Measurements from ENCODE around the gene IL13RA1.
"Not testable (repeated sequence)": the region's sequence is repeated elsewhere in the genome, so short reads cannot be mapped to it uniquely, and the experiment has no call there.

IL13RA1 gene

DNA sequence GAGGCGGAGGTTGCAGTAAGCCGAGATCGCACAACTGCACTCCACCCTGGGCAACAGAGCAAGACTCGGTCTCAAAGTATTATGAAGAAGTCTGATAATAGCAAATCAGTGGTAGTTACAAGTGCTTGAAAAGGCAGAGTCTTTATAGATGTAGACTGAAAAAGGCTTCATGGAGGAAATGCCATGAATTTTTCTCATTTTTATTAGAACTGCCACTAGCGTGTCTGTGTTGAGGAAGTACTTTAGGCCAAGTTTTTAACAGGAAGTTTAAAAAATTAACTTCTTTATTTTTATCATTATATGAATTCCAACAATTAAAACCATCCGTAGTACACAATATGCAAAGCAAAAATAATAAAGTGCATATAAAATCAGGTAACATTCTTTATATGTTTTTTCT, 32.8 kb upstream of the IL13RA1 start:
- TF ChIP-seq, protein P1, sequence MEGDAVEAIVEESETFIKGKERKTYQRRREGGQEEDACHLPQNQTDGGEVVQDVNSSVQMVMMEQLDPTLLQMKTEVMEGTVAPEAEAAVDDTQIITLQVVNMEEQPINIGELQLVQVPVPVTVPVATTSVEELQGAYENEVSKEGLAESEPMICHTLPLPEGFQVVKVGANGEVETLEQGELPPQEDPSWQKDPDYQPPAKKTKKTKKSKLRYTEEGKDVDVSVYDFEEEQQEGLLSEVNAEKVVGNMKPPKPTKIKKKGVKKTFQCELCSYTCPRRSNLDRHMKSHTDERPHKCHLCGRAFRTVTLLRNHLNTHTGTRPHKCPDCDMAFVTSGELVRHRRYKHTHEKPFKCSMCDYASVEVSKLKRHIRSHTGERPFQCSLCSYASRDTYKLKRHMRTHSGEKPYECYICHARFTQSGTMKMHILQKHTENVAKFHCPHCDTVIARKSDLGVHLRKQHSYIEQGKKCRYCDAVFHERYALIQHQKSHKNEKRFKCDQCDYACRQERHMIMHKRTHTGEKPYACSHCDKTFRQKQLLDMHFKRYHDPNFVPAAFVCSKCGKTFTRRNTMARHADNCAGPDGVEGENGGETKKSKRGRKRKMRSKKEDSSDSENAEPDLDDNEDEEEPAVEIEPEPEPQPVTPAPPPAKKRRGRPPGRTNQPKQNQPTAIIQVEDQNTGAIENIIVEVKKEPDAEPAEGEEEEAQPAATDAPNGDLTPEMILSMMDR (IDR thresholded peaks at IDR 0.05; ENCODE audit: insufficient read depth, low read depth, low read length, missing control alignments) = no peak
- no peak for DNase-seq (ENCODE audit: low read depth)

GRCh38 chrX:118698516-118699170, 28.8 kb upstream of the IL13RA1 start:
- no peak for DNase-seq (ENCODE audit: low read depth)
- no peak overlapping the region for H3K4me3 ChIP-seq (ENCODE audit: low read depth, low read length)
- TF ChIP-seq, protein P1 (IDR thresholded peaks at IDR 0.05; ENCODE audit: insufficient read depth, low read depth, low read length, missing control alignments) = no peak

More for the DNA sequence above, 32.8 kb upstream of the IL13RA1 start:
- no peak overlapping the region for H3K4me3 ChIP-seq (ENCODE audit: low read depth, low read length)

DNA sequence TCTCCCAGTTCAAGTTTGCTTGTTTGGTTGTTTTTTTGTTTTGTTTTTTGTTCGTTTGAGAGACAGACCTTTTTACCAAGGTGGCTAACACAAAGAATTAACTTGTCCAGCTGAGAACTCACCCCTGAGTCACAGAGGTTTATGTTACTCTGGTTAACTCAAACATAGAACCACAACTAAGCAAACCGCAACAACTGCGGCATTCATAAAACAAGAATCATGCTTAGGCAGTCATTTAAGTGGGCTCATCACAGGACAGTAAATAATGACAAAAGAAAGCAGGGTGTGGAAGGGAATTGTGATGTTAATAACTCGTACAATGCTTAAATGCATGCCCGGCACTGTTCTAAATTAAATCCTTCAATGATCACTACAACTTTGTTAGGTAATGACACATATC, 24.7 kb upstream of the IL13RA1 start:
- TF ChIP-seq, protein P1 (IDR thresholded peaks at IDR 0.05; ENCODE audit: insufficient read depth, low read depth, low read length, missing control alignments) = no peak
- H3K4me3 ChIP-seq (ENCODE audit: low read depth, low read length) = no peak overlapping the region
- no peak for DNase-seq (ENCODE audit: low read depth)

GRCh38 chrX:118706681-118707080, 20.7 kb upstream of the IL13RA1 start:
- TF ChIP-seq, protein P1 (IDR thresholded peaks at IDR 0.05; ENCODE audit: insufficient read depth, low read depth, low read length, missing control alignments) = no peak
- H3K4me3 ChIP-seq (ENCODE audit: low read depth, low read length) = no peak overlapping the region
- no peak for DNase-seq (ENCODE audit: low read depth)

DNA sequence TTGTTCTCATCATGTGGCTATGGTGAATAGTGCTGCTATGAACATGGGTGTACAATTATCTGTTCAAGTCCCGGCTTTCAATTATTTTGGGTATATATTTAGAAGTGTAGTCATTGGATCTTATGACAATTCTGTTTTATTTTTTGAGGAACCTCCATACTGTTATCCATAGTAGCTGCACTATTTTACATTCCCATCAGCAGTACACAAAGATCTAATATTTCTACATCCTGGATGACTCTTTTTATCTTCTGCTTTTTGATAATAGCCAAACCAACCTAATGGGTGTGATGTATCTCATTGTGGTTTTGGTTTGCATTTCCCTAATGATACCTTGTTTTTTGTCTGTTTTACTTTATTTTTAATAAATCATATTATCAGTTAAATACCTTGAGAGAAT, 12.9 kb upstream of the IL13RA1 start:
- TF ChIP-seq, protein P1 (IDR thresholded peaks at IDR 0.05; ENCODE audit: insufficient read depth, low read depth, low read length, missing control alignments) = no peak
- no peak overlapping the region for H3K4me3 ChIP-seq (ENCODE audit: low read depth, low read length)
- DNase-seq (ENCODE audit: low read depth) = no peak

DNA sequence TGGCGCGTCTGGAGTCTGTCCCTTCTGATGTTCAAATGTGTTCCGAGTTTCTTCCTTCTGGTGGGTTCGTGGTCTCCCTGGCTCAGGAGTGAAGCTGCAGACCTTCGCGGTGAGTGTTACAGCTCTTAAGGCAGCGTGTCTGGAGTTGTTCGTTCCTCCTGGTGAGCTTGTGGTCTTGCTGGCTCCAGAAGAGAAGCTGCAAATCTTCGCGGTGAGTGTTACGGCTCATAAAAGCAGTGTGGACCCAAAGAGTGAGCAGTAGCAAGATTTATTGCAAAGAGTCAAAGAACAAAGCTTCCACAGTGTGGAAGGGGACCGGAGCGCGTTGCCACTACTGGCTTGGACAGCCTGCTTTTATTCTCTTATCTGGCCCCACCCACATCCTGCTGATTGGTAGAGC, 11.5 kb upstream of the IL13RA1 start:
- not testable (repeated sequence) for H3K4me3 ChIP-seq (ENCODE audit: low read depth, low read length); DNase-seq (ENCODE audit: low read depth)

GRCh38 chrX:118716833-118717232, 10.6 kb upstream of the IL13RA1 start:
- not testable (repeated sequence) for DNase-seq (ENCODE audit: low read depth); H3K4me3 ChIP-seq (ENCODE audit: low read depth, low read length)

DNA sequence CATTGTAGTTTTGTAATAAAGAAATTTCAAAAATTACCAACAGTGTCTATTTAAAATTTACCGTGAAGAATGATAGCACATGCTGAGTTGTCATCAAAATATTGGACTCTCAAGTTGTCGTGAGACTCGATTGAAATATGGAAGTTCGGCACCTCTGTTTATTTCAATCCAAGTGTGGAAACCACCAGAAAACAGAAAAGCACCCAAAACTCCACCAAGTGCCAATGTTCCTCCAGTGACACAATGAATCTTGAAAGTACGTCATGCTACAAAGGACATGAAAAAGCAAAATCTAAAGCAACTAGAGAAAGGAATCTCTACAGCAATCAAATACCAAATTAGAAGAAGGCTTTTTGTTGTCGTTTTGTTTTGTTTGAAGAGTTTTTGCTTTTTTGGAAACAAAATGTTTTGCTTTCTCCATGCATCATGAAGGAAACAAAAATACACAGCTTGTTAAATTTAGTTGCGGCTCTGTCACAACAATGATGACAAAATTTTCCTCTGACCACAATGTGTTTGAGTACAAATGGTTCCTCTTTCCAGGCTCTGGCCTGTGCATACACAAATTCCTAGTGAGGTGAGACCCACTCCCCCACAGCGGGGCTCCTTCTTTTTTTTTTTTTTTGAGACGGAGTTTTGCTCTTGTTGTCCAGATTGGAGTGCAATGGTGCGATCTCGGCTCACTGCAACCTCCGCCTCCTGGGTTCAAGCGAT, 9.6 kb upstream of the IL13RA1 start:
- TF ChIP-seq, protein P1 (IDR thresholded peaks at IDR 0.05; ENCODE audit: insufficient read depth, low read depth, low read length, missing control alignments) = no peak
- peak; percentile 19 for DNase-seq (ENCODE audit: low read depth)
- no peak overlapping the region for H3K4me3 ChIP-seq (ENCODE audit: low read depth, low read length)

Measured in GM12865 (cell line).